ENCODE measurements around the gene DPP9. TPM values are rescaled to one million over a fixed set of nuclear protein-coding genes. Genes with fewer than 3 reads are reported as not detected.
"Not testable (repeated sequence)": the region's sequence is repeated elsewhere in the genome, so short reads cannot be mapped to it uniquely, and the experiment has no call there.

The DPP9 gene
- total and polyA plus RNA-seq, 2 of the 8 experiments (the other 6 are each of a cell fraction or from before 2014, with no cell fraction given): 11.6 to 40.7 TPM

DNA sequence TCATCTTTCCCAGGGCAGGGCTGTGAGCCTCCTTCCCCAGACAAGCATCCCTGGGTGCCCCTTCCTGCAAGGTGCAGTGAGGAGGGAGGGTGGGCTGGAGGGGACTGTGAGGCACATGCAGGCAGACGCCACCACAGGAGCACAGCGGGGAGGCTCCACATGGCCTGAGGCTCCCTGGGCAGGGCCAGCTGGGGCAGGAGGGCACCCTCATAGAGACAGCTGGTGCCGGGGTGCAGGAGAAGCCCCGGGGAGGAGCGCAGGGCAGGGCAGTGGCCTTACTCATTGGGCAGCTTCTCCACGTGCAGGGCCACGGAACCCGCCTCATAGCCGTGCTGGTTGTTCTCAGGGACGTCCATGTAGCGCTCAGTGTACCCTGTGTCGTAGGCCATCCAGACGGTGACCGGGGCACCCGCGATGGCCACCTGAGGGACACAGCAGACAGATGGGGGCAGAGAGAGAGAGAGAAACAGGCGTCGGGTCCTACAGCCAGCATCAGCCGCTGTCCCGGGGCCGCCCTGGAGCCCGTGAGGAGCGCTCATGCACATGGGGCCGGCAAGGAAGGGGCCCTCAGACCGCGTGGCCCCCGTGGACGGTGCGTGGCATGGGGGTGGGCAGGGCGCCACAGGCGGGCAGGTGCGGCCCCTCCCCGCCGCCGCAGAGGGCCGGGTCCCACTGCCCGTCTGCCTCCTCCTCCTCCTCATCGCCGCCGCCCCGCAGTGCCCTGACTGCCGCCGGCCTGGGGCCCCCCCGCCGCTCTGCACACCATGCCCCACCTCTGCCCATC lies 41.0 kb downstream of the DPP9 start (continued):
- no peak for TF ChIP-seq JUN (IDR thresholded peaks at IDR 0.05; ENCODE audit: low read depth, low read length)
- no peak for TF ChIP-seq JUND (IDR thresholded peaks at IDR 0.05; ENCODE audit: low read length)
- TF ChIP-seq CTBP2 (IDR thresholded peaks at IDR 0.05; ENCODE audit: borderline replicate concordance, insufficient read depth, insufficient read length, low read length): no peak

DNA sequence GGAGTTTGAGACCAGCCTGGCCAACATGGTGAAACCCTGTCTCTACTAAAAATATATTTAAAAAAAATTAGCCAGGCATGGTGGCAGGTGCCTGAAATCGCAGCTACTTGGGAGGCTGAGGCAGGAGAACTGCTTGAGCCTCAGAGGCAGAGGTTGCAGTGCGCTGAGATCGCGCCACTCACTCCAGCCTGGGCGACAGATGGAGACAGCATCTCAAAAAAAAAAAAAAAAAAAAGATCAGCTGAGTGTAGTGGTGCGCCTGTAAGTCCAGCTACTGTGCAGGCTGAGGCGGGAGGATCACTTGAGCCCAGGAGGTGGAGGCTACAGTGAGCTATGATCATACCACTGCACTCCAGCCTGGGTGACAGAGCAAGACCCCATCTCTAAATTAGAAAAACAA lies 43.6 kb downstream of the DPP9 start:
- not testable (repeated sequence) for DNase-seq (ENCODE audit: low read depth in 1 of 2, low spot score in 2 of 2); H4K91ac ChIP-seq (replicated peaks; ENCODE audit: insufficient read length, low read length); H3K9ac ChIP-seq (replicated peaks in 1 of 4; ENCODE audit: extremely low read depth in 1 of 4, low read depth in 3 of 4, low read length in 3 of 4); H3K4ac ChIP-seq (replicated peaks; ENCODE audit: insufficient read length, low read depth, low read length); H3K56ac ChIP-seq (replicated peaks; ENCODE audit: insufficient read length, low read depth, low read length); H3K4me3 ChIP-seq (ENCODE audit: extremely low read depth in 1 of 4, insufficient read depth in 2 of 4, low read depth in 3 of 4, low read length in 4 of 4); H3K23ac ChIP-seq (ENCODE audit: insufficient read length); H3K23me2 ChIP-seq (ENCODE audit: low read depth, low read length); FAIRE-seq; H2BK5ac ChIP-seq (ENCODE audit: low read depth, low read length); H3K18ac ChIP-seq (ENCODE audit: extremely low read depth, low read length); H2AFZ ChIP-seq (ENCODE audit: low read length); H3K79me1 ChIP-seq (ENCODE audit: low read depth, low read length); H3K27me3 ChIP-seq (replicated peaks in 1 of 4; ENCODE audit: control insufficient read depth in 3 of 4, extremely low read depth in 1 of 4, insufficient read depth in 3 of 4, low read length in 3 of 4); H4K20me1 ChIP-seq (replicated peaks in 1 of 2; ENCODE audit: control insufficient read depth in 1 of 2, insufficient read depth in 2 of 2, low read length in 2 of 2); H3K4me2 ChIP-seq (ENCODE audit: insufficient read depth in 1 of 2, low read depth in 2 of 2, low read length in 2 of 2); H4K5ac ChIP-seq (ENCODE audit: insufficient read length, low read depth, low read length); H4K8ac ChIP-seq (ENCODE audit: extremely low read depth, insufficient read depth, low read length); H2BK12ac ChIP-seq (ENCODE audit: low read depth, low read length); H3K9me3 ChIP-seq (ENCODE audit: insufficient read depth in 2 of 2, low read depth in 1 of 2, low read length in 1 of 2); H3K79me2 ChIP-seq (ENCODE audit: control insufficient read depth in 1 of 2, insufficient read depth in 2 of 2, low read length in 2 of 2); H2BK20ac ChIP-seq (ENCODE audit: low read length); H2BK15ac ChIP-seq (ENCODE audit: low read length); H3K27ac ChIP-seq (ENCODE audit: low read depth, low read length); H3K14ac ChIP-seq (ENCODE audit: insufficient read length); H2AK5ac ChIP-seq (ENCODE audit: low read depth, low read length); H2BK120ac ChIP-seq (replicated peaks; ENCODE audit: low read depth, low read length)
- CTCF ChIA-PET (ENCODE audit: partially characterized antibody): interaction anchor here (0.9 kb wide), 1 partner anchor 15 kb away, joined by 3 read pairs; no protein-coding TSS in a partner anchor
- H3K4me1 ChIP-seq (replicated peaks in 1 of 4; ENCODE audit: control insufficient read depth in 3 of 4, insufficient read depth in 4 of 4, low read length in 3 of 4): peaks cover 0 to 11% (median 8%) of the 10 kb centered on the region in 4 experiments; a peak in 6 of 7 replicates
- peaks cover 0 to 15% (median 2%) of the 10 kb centered on the region in 4 experiments; a peak in 5 of 8 replicates for H3K36me3 ChIP-seq (ENCODE audit: control insufficient read depth in 2 of 4, insufficient read depth in 4 of 4, low read length in 3 of 4)
- POLR2A ChIA-PET (ENCODE audit: partially characterized antibody): interaction anchor here (0.7 to 1.2 kb wide), 5 partner anchors 9 to 218 kb away, joined by 3 to 6 read pairs (median 3); no protein-coding TSS in a partner anchor
- 80% methylated on average over 4 of the region's 7 CpGs; no CpG with 5 or more reads in 1 of the 2 experiments for WGBS, 2 experiments (ENCODE audit: extremely low coverage in 1 of 2, insufficient coverage in 1 of 2, insufficient read length in 1 of 2, insufficient replicate concordance in 2 of 2, low coverage in 1 of 2, low lambda C conversion rate in 2 of 2, missing lambda C conversion rate in 1 of 2)
